HEK293 (cell line): Measurements from ENCODE around the gene SLC19A1.
A peak's percentile ranks its signal among the peaks of the same experiment; 100 is the strongest.

ENCODE experiments used
- CTCF ChIA-PET: fragments of 350-600 bp; formaldehyde crosslinking; extraction: SDS; loops from one replicate; lab custom pipeline; 2021; ENCODE audit warnings: antibody characterized with exemption; lab: Yijun Ruan, JAX
- POLR2A ChIA-PET: fragments of 300-600 bp; formaldehyde crosslinking; extraction: SDS; loops from one replicate; lab custom pipeline; 2020; ENCODE audit warnings: antibody characterized with exemption, inconsistent platforms; lab: Yijun Ruan, JAX
- H3K27ac ChIP-seq: fragments of 200-500 bp; sonication (Bioruptor generic); 2 replicates; pipeline ENCODE4 v1.5.1; 2014; ENCODE audit warnings: low read depth, low read length, control low read depth, inconsistent platforms; ENCODE audit errors: extremely low read depth
- H3K36me3 ChIP-seq, 2 experiments: fragments of 200-500 bp in 1 of 2; sonication (Bioruptor generic) in 1 of 2; 1 replicate in 1 of 2; 2 replicates in 1 of 2; pipeline ENCODE4 v1.5.1; 2014 to 2017; ENCODE audit warnings: inconsistent platforms in 2 of 2, low read length in 2 of 2; ENCODE audit not compliant: control insufficient read depth in 2 of 2, insufficient read depth in 1 of 2
- H3K4me1 ChIP-seq: fragments of 200-500 bp; sonication (Bioruptor generic); 2 replicates; pipeline ENCODE4 v1.5.1; 2014; ENCODE audit warnings: mild to moderate bottlenecking, low read length, inconsistent platforms; ENCODE audit not compliant: control insufficient read depth, insufficient read depth
- H3K4me3 ChIP-seq: 2 replicates; pipeline ENCODE4 v1.5.1; 2011; ENCODE audit warnings: low read depth, mild to moderate bottlenecking, control low read depth, low read length, moderate library complexity
- H3K9me3 ChIP-seq: fragments of 200-500 bp; sonication (Bioruptor generic); 2 replicates; pipeline ENCODE4 v1.5.1; 2014; ENCODE audit warnings: low read depth, low read length, inconsistent platforms; ENCODE audit not compliant: control insufficient read depth, insufficient read depth
- BCL11A ChIP-seq: fragments of 450-650 bp; formaldehyde crosslinking; IDR thresholded peaks from 2 replicates; pipeline ENCODE4 v1.5.1; 2016; ENCODE audit warnings: low read depth, missing biosample characterization, missing genetic modification characterization
- HOXC10 ChIP-seq: sonication (generic); formaldehyde crosslinking; IDR thresholded peaks from 2 replicates; pipeline ENCODE4 v1.8.1; 2023; ENCODE audit warnings: mild to moderate bottlenecking, missing genetic modification reagents
- KLF8 ChIP-seq: fragments of 450-650 bp; formaldehyde crosslinking; IDR thresholded peaks from 2 replicates; pipeline ENCODE4 v1.5.1; 2016; ENCODE audit warnings: missing biosample characterization, missing genetic modification characterization
- MEIS1 ChIP-seq: sonication (generic); formaldehyde crosslinking; IDR thresholded peaks from 2 replicates; pipeline ENCODE4 v1.8.1; 2022; ENCODE audit warnings: missing genetic modification reagents, mild to moderate bottlenecking, borderline replicate concordance
- MYNN ChIP-seq: fragments of 450-650 bp; formaldehyde crosslinking; IDR thresholded peaks from 2 replicates; pipeline ENCODE4 v1.5.1; 2016; ENCODE audit warnings: missing biosample characterization, missing genetic modification characterization, borderline replicate concordance
- PRDM1 ChIP-seq: fragments of 450-650 bp; formaldehyde crosslinking; IDR thresholded peaks from 2 replicates; pipeline ENCODE4; 2016; ENCODE audit warnings: missing biosample characterization, missing genetic modification characterization
- ZFP69B ChIP-seq: fragments of 450-650 bp; formaldehyde crosslinking; IDR thresholded peaks from 2 replicates; pipeline ENCODE4 v1.5.1; 2016; ENCODE audit warnings: missing biosample characterization, missing genetic modification characterization
- ZNF10 ChIP-seq: fragments of 450-650 bp; formaldehyde crosslinking; IDR thresholded peaks from 2 replicates; pipeline ENCODE4 v1.5.1; 2017; ENCODE audit warnings: missing biosample characterization, missing genetic modification characterization
- ZNF121 ChIP-seq: fragments of 450-650 bp; formaldehyde crosslinking; IDR thresholded peaks from 2 replicates; pipeline ENCODE4 v1.5.1; 2016; ENCODE audit warnings: missing biosample characterization, missing genetic modification characterization
- ZNF140 ChIP-seq: fragments of 450-650 bp; formaldehyde crosslinking; IDR thresholded peaks from 2 replicates; pipeline ENCODE4 v1.5.1; 2016; ENCODE audit warnings: missing biosample characterization, missing genetic modification characterization
- ZNF184 ChIP-seq: fragments of 450-650 bp; IDR thresholded peaks from 2 replicates; pipeline ENCODE4 v1.5.1; 2018; ENCODE audit warnings: missing biosample characterization, mild to moderate bottlenecking, missing genetic modification characterization
- ZNF350 ChIP-seq: fragments of 450-650 bp; formaldehyde crosslinking; IDR thresholded peaks from 2 replicates; pipeline ENCODE4 v1.5.0; 2017; ENCODE audit warnings: missing biosample characterization, mild to moderate bottlenecking, missing genetic modification characterization
- ZNF391 ChIP-seq: fragments of 450-650 bp; formaldehyde crosslinking; IDR thresholded peaks from 2 replicates; pipeline ENCODE4 v1.5.1; 2016; ENCODE audit warnings: low read depth, missing biosample characterization, missing genetic modification characterization, borderline replicate concordance
- ZNF501 ChIP-seq: fragments of 450-650 bp; formaldehyde crosslinking; IDR thresholded peaks from 2 replicates; pipeline ENCODE4 v1.5.1; 2016; ENCODE audit warnings: missing biosample characterization, missing genetic modification characterization
- ZNF621 ChIP-seq: fragments of 450-650 bp; formaldehyde crosslinking; IDR thresholded peaks from 2 replicates; pipeline ENCODE4 v1.5.1; 2017; ENCODE audit warnings: missing biosample characterization, missing genetic modification characterization
- ZNF658 ChIP-seq: fragments of 450-650 bp; formaldehyde crosslinking; IDR thresholded peaks from 2 replicates; pipeline ENCODE4; 2016; ENCODE audit warnings: missing biosample characterization, missing genetic modification characterization
- TF ChIP-seq, protein P1 (sequence below): fragments of 450-650 bp; formaldehyde crosslinking; IDR thresholded peaks from 2 replicates; pipeline ENCODE4 v1.5.1; 2016; ENCODE audit warnings: missing biosample characterization, missing genetic modification characterization
- TF ChIP-seq, protein P2 (sequence below): fragments of 450-650 bp; formaldehyde crosslinking; IDR thresholded peaks from 2 replicates; pipeline ENCODE4 v1.5.1; 2016; ENCODE audit warnings: missing biosample characterization, missing genetic modification characterization, borderline replicate concordance
- TF ChIP-seq, protein P3 (sequence below): fragments of 450-650 bp; formaldehyde crosslinking; IDR thresholded peaks from 2 replicates; pipeline ENCODE4 v1.5.1; 2016; ENCODE audit warnings: missing biosample characterization, missing genetic modification characterization
- TF ChIP-seq, protein P4 (sequence below): fragments of 450-650 bp; formaldehyde crosslinking; IDR thresholded peaks from 2 replicates; pipeline ENCODE4 v1.5.1; 2016; ENCODE audit warnings: missing biosample characterization, missing genetic modification characterization
- TF ChIP-seq, protein P5 (sequence below): fragments of 450-650 bp; formaldehyde crosslinking; IDR thresholded peaks from 2 replicates; pipeline ENCODE4 v1.5.1; 2017; ENCODE audit warnings: missing biosample characterization, missing genetic modification characterization

The SLC19A1 gene

DNA sequence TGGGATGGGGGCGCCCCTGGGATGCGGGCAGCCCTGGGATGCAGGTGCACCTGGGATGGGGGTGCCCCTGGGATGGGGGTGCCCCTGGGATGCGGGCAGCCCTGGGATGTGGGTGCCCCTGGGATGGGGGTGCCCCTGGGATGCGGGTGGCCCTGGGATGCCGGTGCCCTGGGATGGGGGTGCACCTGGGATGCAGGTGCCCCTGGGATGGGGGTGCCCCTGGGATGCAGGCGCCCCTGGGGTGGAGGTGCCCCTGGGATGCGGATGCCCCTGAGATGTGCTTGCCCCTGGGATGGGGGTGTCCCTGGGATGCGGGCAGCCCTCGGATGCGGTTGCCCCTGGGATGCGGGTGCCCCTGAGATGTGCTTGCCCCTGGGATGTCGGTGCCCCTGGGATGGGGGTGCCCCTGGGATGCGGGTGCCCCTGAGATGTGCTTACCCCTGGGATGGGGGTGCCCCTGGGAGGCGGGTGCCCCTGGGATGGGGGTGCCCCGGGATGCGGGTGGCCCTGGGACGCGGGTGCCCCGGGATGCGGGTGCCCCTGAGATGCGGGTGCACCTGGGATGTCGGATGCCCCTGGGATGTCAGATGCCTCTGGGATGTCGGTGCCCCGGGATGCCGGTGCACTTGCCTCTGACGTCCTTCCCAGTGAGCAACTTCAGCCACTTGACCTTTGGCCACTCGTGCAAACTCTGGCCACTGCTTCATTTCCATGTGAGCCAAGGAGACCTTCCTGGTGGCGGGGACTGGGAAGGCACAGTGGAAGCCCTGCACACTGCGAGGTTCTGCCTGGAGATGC lies 37.3 kb upstream of the SLC19A1 start:
- no peak overlapping the region for H3K4me3 ChIP-seq

DNA sequence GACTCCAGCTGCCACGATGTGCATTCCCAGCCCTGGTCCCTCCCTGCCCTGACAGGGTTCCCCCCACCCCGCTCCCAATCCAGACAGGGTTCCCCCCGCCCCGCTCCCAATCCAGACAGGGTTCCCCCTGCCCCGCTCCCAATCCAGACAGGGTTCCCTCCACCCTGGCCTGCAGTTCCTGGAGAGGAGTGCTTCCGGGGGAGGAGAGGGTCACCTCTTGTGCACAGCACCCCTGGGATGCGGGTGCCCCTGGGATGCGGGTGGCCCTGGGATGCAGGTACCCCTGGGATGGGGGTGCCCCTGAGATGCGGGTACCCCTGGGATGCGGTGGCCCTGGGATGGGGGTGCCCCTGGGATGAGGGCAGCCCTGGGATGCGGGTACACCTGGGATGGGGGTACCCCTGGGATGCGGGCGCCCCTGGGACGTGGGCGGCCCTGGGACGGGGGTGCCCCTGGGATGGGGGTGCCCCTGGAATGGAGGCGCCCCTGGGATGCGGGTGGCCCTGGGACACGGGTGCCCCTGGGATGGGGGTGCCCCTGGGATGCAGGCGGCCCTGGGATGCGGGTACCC lies 36.7 kb upstream of the SLC19A1 start:
- Histone ChIP-seq H3K9me3 (no peaks in the 10 kb centered on the region), H3K4me3 (no peak overlapping the region), H3K36me3 (no peaks in the 10 kb centered on the region), H3K27ac (no peak overlapping the region), H3K4me1 (no peaks in the 10 kb centered on the region)
- POLR2A ChIA-PET: no interaction called here
- CTCF ChIA-PET: interaction anchor here (0.7 kb wide), 1 partner anchor 23 kb away, joined by 5 read pairs; no protein-coding TSS in a partner anchor
- TF ChIP-seq ZNF391 (tag by site-specific recombination): no peak
- no peak for TF ChIP-seq ZNF501 (tag by site-specific recombination)
- no peak for TF ChIP-seq ZNF658
- TF ChIP-seq, protein P1, sequence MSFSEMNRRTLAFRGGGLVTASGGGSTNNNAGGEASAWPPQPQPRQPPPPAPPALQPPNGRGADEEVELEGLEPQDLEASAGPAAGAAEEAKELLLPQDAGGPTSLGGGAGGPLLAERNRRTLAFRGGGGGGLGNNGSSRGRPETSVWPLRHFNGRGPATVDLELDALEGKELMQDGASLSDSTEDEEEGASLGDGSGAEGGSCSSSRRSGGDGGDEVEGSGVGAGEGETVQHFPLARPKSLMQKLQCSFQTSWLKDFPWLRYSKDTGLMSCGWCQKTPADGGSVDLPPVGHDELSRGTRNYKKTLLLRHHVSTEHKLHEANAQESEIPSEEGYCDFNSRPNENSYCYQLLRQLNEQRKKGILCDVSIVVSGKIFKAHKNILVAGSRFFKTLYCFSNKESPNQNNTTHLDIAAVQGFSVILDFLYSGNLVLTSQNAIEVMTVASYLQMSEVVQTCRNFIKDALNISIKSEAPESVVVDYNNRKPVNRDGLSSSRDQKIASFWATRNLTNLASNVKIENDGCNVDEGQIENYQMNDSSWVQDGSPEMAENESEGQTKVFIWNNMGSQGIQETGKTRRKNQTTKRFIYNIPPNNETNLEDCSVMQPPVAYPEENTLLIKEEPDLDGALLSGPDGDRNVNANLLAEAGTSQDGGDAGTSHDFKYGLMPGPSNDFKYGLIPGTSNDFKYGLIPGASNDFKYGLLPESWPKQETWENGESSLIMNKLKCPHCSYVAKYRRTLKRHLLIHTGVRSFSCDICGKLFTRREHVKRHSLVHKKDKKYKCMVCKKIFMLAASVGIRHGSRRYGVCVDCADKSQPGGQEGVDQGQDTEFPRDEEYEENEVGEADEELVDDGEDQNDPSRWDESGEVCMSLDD: peak; percentile 34; the same call in 1 of the 2 replicates
- no peak for TF ChIP-seq KLF8 (tag by site-specific recombination)
- TF ChIP-seq, protein P2, sequence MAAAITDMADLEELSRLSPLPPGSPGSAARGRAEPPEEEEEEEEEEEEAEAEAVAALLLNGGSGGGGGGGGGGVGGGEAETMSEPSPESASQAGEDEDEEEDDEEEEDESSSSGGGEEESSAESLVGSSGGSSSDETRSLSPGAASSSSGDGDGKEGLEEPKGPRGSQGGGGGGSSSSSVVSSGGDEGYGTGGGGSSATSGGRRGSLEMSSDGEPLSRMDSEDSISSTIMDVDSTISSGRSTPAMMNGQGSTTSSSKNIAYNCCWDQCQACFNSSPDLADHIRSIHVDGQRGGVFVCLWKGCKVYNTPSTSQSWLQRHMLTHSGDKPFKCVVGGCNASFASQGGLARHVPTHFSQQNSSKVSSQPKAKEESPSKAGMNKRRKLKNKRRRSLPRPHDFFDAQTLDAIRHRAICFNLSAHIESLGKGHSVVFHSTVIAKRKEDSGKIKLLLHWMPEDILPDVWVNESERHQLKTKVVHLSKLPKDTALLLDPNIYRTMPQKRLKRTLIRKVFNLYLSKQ (tag by site-specific recombination): no peak

More for the DNA sequence above, 37.3 kb upstream of the SLC19A1 start:
- Histone ChIP-seq H3K27ac (no peak overlapping the region), H3K9me3 (no peaks in the 10 kb centered on the region), H3K4me1 (no peaks in the 10 kb centered on the region), H3K36me3 (no peaks in the 10 kb centered on the region)
- CTCF ChIA-PET: interaction anchor here (0.6 kb wide), 1 partner anchor 17 kb away, joined by 3 read pairs; no protein-coding TSS in a partner anchor
- POLR2A ChIA-PET: no interaction called here
- TF ChIP-seq MEIS1 (CRISPR knock-in tag) (no peak), HOXC10 (no peak), MYNN (tag by site-specific recombination) (no peak), ZFP69B (tag by site-specific recombination) (no peak), ZNF184 (tag by site-specific recombination) (no peak), PRDM1 (tag by site-specific recombination) (no peak), ZNF10 (tag by site-specific recombination) (no peak), ZNF350 (tag by site-specific recombination) (no peak), ZNF621 (tag by site-specific recombination) (no peak), ZNF121 (tag by site-specific recombination) (no peak), ZNF140 (tag by site-specific recombination) (no peak), BCL11A (tag by site-specific recombination) (no peak)
- TF ChIP-seq, protein P3, sequence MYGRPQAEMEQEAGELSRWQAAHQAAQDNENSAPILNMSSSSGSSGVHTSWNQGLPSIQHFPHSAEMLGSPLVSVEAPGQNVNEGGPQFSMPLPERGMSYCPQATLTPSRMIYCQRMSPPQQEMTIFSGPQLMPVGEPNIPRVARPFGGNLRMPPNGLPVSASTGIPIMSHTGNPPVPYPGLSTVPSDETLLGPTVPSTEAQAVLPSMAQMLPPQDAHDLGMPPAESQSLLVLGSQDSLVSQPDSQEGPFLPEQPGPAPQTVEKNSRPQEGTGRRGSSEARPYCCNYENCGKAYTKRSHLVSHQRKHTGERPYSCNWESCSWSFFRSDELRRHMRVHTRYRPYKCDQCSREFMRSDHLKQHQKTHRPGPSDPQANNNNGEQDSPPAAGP (tag by site-specific recombination): no peak
- TF ChIP-seq, protein P4, sequence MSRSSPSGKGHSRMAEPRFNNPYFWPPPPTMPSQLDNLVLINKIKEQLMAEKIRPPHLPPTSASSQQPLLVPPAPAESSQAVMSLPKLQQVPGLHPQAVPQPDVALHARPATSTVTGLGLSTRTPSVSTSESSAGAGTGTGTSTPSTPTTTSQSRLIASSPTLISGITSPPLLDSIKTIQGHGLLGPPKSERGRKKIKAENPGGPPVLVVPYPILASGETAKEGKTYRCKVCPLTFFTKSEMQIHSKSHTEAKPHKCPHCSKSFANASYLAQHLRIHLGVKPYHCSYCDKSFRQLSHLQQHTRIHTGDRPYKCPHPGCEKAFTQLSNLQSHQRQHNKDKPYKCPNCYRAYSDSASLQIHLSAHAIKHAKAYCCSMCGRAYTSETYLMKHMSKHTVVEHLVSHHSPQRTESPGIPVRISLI (tag by site-specific recombination): no peak
- TF ChIP-seq, protein P5, sequence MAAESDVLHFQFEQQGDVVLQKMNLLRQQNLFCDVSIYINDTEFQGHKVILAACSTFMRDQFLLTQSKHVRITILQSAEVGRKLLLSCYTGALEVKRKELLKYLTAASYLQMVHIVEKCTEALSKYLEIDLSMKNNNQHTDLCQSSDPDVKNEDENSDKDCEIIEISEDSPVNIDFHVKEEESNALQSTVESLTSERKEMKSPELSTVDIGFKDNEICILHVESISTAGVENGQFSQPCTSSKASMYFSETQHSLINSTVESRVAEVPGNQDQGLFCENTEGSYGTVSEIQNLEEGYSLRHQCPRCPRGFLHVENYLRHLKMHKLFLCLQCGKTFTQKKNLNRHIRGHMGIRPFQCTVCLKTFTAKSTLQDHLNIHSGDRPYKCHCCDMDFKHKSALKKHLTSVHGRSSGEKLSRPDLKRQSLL (tag by site-specific recombination): no peak
